BE2C (cell line): ENCODE measurements around the gene CSRNP3.
"Not testable (repeated sequence)": the region's sequence is repeated elsewhere in the genome, so short reads cannot be mapped to it uniquely, and the experiment has no call there.

Experiments used
- DNase-seq: peaks from one replicate; pipeline ENCODE4 v3.0.0-alpha.2; 2020
- H3K27me3 ChIP-seq: fragments of 250-450 bp; sonication (Bioruptor Pico); 2 replicates; pipeline ENCODE4 v1.5.1; 2020; ENCODE audit warnings: mild to moderate bottlenecking
- H3K36me3 ChIP-seq: fragments of 250-450 bp; sonication (Bioruptor Pico); 2 replicates; pipeline ENCODE4 v1.5.1; 2020; ENCODE audit warnings: mild to moderate bottlenecking
- H3K4me1 ChIP-seq: fragments of 250-450 bp; sonication (Bioruptor Pico); 2 replicates; pipeline ENCODE4 v1.5.1; 2020
- H3K4me3 ChIP-seq: 2 replicates; pipeline ENCODE4 v1.5.1; 2011; ENCODE audit warnings: low read depth, low read length
- H3K9me3 ChIP-seq: fragments of 250-450 bp; sonication (Bioruptor Pico); 2 replicates; pipeline ENCODE4 v1.5.1; 2020
- CTCF ChIP-seq: IDR thresholded peaks from 2 replicates; pipeline ENCODE4 v1.5.1; 2012; ENCODE audit warnings: mild to moderate bottlenecking, low read depth, low read length

CSRNP3 gene

DNA sequence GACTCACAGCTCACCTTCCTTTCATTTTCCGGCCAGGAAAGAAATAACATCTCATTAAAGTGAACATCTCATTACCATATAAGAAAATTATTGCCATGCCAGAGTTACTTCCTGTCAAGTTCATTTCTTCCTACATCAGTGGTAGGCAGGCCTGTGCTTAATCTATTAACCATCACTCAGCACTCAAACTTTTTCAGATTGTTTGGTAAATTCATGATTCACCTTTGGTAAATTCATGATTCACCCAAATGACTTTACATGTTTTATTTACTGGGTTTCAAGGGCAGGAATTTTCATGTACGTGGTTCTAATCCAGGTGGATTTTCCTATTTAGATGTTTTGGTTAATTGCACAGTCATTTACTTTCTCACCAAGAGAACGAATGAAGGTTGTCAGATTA lies 116.5 kb downstream of the CSRNP3 start:
- DNase-seq, result no peak
- no peak overlapping the region for H3K4me3 ChIP-seq
- no peaks in the 10 kb centered on the region for H3K36me3 ChIP-seq
- H3K4me1 ChIP-seq, result no peaks in the 10 kb centered on the region
- TF ChIP-seq CTCF, result no peak
- H3K9me3 ChIP-seq, result no peaks in the 10 kb centered on the region
- H3K27me3 ChIP-seq, result no peaks in the 10 kb centered on the region

- H3K27me3 ChIP-seq, result no peaks in the 10 kb centered on the region
- TF ChIP-seq CTCF, result no peak
- H3K9me3 ChIP-seq, result no peaks in the 10 kb centered on the region
- no peaks in the 10 kb centered on the region for H3K4me1 ChIP-seq
- no peak overlapping the region for H3K4me3 ChIP-seq
- no peaks in the 10 kb centered on the region for H3K36me3 ChIP-seq
- no peak for DNase-seq
These were observed 117.9 kb downstream of the CSRNP3 start for GRCh38 chr2:165587335-165587938.

GRCh38 chr2:165590999-165591398 lies 121.5 kb downstream of the CSRNP3 start:
- not testable (repeated sequence) for H3K4me3 ChIP-seq, H3K36me3 ChIP-seq, DNase-seq, H3K9me3 ChIP-seq, H3K4me1 ChIP-seq, H3K27me3 ChIP-seq

DNA sequence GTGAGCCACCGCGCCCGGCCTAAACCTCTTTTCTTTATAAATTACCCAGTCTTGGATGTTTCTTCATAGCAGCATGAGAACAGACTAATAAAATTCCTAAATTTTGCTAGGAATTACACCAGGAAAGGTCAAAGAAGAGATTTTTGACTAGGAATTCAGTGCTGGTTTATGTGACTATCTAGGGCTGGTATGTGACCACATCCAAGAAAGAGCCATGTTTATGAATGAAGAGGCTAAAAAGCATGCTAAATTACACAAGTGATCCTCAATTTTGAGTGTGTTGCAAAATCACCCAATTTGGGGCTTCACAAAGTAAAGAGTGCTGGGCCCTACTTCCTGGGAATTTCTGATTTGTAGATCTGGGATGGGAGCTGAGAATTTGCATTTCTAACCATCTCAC lies 123.6 kb downstream of the CSRNP3 start:
- H3K9me3 ChIP-seq, result no peaks in the 10 kb centered on the region
- no peaks in the 10 kb centered on the region for H3K4me1 ChIP-seq
- DNase-seq, result no peak
- no peak for TF ChIP-seq CTCF
- peaks cover 3% of the 10 kb centered on the region; the same call in 1 of the 2 replicates for H3K36me3 ChIP-seq
- no peaks in the 10 kb centered on the region for H3K27me3 ChIP-seq
- H3K4me3 ChIP-seq, result no peak overlapping the region

DNA sequence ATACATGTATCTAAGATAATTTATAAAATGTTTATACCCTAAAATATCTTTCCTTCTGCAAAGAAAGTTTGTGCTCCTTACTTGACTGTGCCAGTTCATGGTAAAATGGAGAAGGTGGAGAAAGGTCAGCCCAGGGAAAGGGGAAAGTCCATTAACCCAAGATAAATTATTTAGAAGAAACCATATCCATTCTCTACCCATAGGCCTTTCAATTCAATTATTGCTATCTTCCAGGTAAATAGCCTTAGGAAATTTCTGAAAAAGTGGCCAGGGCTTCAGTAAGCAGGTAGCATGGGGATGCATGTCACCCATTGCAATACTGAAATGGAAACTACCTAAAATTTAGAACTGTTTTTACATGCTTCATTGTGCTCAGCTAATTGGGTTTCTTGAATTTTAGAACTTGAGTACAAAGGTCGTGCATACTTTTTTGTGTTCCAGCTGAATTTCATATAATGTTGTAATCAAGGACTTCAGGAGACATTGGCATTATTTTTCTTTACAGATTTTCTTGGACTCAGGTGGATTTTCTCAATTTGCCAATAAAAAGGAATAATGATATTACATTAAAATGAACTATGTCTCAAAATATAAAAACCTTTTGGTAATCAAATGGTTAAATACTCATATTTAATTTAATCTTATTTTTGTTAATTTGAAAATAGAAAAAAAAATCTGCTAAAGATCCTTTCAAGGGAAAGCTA lies 124.9 kb downstream of the CSRNP3 start:
- no peaks in the 10 kb centered on the region for H3K27me3 ChIP-seq
- H3K4me3 ChIP-seq, result no peak overlapping the region

DNA sequence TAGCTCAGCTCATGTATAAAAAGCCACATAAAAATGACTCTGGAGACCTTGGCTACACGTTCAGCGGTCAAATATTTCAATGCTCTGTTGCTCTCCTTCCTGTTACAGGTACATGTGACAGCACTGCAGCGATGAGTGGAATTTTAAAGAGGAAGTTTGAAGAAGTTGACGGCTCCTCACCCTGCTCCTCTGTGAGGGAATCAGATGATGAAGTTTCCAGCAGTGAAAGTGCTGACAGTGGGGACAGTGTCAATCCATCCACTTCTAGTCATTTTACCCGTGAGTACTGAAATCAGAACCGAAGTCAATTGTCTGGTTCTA lies 125.4 kb downstream of the CSRNP3 start:
- no peak for DNase-seq
- Histone ChIP-seq H3K9me3 (no peaks in the 10 kb centered on the region), H3K27me3 (no peaks in the 10 kb centered on the region), H3K4me3 (no peak overlapping the region), H3K4me1 (no peaks in the 10 kb centered on the region), H3K36me3 (peaks cover 3% of the 10 kb centered on the region; the same call in 1 of the 2 replicates)
- TF ChIP-seq CTCF, result no peak

More for the DNA sequence above, 124.9 kb downstream of the CSRNP3 start:
- H3K9me3 ChIP-seq, result no peaks in the 10 kb centered on the region
- peaks cover 3% of the 10 kb centered on the region; the same call in 1 of the 2 replicates for H3K36me3 ChIP-seq
- TF ChIP-seq CTCF, result no peak
- DNase-seq, result no peak
- no peaks in the 10 kb centered on the region for H3K4me1 ChIP-seq
